NCI-H1105 treated with DMSO at 0.1 percent for 48 hours (cell line): Measurements from ENCODE around the gene MTF1.

Experiments
- DNase-seq: peaks from one replicate; lab custom pipeline; 2025; lab: John Stamatoyannopoulos, UW

The MTF1 gene

DNA sequence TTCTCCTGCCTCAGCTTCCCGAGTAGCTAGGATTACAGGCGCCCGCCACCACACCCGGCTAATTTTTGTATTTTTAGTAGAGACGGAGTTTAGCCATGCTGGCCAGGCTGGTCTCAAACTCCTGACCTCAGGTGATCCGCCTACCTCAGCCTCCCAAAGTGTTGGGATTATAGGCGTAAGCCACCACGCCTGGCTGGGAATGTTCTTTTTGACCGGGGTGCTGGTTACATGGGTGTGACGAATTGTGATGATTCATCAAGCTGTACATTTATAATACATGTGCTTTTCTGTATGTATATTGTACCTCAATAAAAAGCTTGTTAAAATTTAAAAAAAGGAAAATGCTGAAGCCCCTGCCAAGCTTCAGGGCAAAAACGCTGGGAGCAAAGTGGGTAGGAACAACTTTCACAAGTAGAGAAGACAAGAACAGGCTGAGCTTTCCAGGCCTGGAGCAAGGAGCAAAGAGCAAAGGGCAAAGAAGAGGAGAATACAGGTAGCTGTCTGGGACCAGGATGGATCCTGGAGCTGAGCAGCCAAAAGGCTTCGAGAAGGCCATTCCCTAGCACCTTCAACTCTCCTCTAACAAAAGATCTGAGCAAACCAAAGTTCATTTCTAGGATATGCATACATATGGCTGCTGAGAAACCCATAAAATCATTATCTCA is 30.9 kb downstream of the MTF1 start:
- no peak for DNase-seq

DNA sequence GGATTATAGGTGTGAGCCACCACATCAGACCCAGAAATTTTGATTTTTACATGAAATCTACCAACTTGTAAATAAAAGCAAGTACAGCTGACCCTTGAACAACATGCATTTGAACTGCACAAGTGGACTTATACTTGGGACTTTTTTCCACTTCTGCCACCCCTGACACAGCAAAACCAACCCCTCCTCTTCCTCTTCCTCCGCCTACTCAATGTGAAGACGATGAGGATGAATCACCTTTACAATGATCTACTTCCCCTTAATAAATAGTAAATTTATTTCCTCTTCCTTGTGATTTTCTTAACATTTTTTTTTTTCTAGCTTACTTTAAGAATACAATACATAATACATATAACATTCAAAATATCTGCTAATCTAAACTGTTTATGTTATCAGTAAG is 33.9 kb downstream of the MTF1 start:
- no peak for DNase-seq

DNA sequence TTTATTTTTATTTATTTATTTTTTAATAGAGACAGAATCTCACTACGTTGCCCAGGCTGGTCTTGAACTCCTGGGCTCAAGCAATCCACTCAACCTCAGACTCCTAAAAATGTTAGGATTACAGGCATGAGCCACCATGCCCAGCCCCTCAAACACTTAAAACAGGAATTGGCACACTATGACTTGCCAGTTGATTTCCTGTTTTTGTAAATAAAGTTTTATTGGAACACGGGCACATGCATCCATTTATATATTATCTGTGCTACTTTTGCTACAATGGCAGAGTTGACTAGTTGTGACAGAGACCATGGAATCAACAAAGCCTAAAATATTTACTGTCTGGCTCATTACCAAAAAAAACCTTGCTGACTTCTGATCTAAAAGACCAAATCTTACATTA is 35.4 kb downstream of the MTF1 start:
- DNase-seq, result no peak

DNA sequence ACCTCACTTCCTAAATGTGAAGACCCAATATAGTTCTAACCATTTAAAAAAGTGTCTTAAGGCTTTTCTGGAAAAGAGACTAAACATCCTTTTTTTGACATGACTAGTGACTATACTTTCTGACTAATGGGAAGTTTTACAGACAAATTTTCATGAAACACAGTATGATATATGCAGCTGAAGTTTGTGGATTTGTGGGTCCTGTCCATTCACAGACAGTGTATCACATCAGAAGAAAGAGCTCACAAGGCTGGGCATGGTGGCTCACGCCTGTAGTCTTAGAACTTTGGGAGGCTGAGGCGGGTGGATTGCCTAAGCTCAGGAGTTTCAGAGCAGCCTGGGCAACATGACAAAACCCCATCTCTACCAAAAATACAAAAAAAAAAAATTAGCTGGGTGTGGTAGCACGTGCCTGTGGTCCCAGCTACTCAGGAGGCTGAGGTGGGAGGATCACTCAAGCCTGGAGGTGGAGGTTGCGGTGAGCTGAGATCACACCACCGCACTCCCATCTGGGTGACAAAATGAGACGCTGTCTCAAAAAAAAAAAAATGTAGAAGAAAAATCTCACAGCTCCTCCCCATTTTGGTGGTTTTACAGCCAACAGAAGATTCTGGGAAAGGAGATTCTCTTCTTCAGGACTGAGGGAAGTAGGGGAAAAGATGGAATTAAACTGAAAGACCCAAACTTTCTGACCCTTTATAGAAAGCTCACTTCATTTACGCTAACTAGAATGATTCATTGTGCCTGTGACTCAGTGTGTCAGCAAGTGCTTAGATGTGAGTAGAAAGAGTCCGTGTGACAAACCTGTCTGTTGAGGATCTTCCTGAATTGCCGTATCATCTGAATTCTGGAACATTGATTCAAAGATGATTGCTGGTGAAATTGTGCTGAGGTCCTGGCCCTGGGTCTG is 36.2 kb downstream of the MTF1 start:
- no peak for DNase-seq

DNA sequence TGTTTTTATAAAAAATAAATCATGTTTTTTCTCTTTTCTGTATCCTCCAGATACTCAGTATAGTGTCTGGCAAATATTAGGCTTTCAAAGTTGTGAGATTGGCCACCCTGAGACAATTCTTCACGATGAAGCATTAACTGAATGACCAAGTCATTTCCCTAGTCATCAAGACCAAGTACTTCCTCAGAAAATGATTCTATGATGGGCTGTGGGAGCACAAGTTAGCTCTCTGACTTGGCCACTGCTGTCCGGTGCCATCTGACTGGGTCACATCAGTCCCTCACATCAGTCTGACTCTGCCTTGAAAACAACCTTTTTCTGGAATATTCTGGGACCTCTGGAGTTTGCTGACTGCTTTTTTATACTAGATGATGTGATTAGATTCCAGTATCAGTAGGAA is 37.9 kb downstream of the MTF1 start:
- DNase-seq, result no peak

DNA sequence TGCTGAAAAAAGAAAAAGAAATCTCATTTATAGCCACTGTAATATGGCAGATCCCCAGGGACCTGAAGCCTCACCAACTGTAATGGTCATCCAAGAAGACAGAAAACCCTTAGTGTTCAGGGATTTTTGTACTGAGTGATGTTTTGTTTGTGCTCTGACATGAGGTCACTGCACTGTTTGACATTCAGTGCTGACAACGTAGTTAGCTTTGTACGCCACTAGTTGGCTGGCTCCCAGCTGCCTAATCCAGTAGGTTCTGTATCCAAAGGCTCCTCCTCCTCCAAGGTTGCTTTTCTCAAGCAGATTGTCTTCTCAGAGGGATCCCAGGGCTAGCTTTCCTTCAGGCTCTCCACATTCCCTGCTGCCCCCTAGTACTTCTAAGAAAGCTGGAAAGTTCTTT is 41.9 kb downstream of the MTF1 start:
- no peak for DNase-seq

DNA sequence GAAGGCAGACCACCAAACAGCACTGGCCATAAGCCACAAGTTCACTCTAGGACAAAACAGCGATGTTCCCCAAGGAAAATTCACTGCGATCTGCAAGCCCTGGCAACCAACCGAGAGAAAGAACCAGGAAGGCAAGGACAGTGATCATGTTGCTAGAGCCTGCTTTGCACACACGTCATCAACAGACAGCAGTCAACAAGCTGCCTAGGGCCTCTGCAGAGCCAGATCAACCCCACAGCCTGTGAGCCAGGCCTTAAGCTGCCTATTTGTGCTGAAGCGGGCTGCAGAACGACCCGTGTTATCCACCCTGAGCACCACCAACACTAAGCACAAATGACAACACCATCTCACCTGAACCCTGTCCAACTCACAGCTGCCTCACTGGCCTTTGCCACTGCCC is 45.1 kb downstream of the MTF1 start:
- DNase-seq, result no peak

DNA sequence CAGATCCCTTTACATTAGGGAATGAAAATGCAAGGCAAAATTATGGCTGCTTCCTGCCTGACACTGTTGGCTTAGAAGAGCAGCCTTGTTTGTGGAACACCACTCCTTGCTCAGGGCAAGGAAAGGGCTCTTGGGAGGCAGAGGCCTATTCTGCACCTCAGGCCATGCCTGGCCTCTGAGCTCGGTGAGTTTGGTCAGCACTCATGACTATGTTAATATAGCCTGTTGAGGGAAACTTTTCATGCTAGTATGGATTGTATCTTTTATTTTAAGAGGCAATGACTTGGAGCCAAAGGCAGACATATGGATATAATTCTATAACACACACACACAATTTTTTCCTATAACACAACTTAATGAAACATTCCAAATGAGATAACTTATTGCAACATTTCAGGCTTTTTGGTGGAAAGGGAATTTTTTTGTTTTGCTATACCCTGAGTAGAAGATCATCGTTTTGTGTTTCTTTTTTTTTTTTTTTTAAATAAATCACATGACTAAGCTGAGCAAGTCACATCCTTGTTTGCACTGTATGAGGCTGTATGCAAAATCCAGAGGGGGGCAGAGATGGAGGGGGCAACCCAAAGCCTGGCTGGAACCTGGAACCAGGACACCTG is 45.8 kb downstream of the MTF1 start:
- no peak for DNase-seq

DNA sequence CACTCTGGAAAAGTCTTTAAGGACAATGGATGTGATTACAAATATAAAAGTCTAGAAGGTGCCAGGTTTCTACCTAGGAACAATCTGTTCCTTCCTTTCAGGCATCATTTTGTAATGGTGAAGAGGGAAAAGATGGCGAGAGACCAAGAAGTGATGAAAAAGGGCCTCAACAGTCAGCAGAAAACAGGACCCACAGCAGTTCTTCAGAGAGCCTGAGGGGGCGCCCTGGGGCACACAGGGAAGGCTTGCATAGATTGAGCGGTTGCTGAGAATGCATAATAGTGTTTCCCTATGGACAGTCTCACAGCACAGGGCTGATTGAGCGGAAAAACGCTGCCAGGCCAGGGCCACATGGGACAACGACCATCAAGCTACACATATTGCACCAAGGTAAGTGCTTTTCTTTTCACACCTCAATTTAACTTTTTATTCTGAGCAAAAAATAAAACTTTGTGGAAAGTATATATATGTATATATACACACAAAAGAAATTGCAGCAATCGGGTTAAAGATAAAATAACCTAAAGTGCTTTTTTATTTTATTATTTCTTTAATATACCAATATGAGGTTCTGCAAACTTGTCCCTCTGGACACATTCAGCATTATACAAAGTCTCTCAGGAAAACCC is 48.3 kb downstream of the MTF1 start:
- peak; percentile 85 for DNase-seq

DNA sequence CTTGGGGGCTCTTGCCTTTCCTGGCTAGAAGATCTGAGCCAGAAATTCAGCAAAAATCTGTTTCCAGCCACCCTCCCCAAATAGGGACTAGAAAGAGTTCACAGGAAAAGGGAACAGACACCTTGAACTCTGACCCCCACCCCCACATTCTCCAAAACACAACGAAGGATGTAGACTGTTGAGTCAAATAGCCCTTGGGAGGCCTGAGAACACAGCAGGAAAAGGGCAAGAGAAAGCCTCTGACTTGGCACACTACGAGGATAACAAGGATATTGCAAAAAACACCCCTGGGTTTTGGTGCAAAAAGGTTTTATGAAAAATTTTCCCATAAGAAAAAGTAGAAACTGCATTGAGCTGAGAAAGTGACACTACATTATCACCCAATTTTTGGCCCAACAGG is 49.5 kb downstream of the MTF1 start:
- no peak for DNase-seq

DNA sequence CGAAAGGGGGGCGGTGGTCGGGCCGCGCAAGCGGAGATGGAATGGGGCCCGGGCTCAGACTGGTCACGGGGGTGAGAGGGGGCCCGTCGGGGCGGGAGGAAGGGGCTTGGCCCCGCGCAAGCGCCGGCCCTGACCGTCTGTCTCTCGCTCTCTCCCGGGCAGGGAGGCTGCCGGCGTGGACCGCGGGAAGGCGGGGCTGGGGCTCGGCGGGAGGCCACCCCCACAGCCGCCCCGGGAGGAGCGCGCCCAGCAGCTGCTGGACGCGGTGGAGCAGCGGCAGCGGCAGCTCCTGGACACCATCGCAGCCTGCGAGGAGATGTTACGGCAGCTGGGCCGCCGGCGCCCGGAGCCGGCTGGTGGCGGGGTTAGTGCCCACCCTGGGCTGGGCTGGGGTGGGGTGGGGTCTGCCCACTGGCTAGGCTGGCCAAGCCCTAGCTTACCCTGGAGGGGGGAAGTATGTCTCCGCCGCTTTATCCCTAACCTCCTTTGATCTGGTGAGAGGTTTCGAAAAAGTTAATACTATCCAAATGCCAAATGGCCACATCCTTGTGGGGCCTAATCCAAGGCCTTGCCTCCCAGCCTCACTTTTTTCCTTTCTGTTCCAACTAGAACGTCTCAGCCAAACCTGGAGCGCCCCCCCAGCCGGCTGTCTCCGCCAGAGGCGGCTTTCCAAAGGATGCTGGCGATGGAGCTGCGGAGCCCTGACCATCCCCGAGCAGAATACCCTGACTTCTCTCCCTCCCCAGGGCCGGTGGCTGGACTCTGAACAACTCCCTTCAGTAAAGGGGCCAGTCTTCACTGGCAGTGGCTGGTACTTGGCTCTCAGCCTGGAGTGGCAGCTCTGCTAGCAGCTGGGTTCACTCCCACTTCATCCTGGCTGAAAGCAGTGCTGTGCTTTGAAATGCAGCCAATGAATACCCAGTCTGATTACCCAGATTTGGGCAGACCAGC is 50.7 kb downstream of the MTF1 start:
- peak; percentile 78 for DNase-seq

DNA sequence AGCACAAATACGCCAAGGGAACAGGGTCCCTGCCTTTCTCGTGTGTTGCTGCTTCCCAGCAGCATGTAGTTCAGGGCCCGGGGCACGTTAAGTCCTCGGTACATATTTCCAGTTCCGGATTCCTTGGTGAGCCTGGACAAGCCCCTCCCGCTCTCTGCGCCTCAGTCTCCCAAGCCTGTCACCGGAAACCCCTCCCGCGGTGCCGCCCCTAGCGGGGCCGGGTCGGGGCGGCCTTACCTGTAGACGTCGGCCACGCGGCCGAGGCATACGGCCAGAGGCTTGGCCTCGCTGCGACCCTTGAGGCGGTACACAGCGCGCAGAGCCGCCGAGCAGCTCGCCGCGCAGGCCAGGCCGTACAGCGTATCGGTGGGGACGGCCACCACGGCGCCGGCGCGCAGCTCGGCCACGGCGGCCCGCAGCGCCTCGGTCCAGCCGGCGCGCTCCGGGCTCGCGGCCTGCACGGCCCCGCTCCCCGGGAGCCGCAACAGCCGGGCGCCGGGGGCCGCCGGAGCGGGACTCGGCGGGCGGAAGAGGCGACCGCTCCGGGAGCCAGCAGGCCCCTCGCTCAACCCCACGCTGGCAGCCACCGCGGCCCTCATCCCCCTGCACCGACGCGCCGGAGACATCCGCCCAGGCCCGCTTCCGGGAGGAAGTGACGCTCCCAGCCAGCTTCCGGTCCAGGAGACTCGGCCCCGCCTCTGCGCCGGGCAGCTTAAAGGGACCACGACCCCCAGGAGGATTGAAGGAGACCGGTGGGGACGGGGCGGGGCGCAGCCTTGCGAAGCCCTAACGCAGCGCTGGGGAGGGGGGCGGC is 51.6 kb downstream of the MTF1 start, which contains the start of the genes C1orf122 and YRDC:
Gene C1orf122 (plus strand): TSS at position 236 of the 814 bp plus-strand sequence. CDS start 615 bp downstream, outside the sequence.
Gene YRDC (minus strand): TSS at position 654 of the 814 bp plus-strand sequence. CDS start 28 bp downstream, at position 626.
- DNase-seq, result peak; percentile 92

DNA sequence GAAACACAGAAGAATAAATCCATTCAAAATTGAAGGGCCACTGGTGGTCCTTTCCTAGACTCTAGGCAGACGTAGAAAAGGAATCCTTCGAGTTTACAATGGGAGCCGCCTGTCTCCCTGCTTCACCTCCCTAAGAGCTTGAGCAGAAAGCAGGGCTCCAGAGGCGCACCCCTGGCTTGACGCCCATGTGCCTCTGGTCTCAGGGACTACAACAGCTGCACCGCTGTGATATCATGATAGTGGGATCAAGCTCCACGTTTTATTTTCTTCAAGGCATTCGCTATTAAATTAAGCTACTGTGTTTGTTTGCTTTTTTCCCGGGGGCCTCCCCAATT is 52.2 kb downstream of the MTF1 start:
- no peak for DNase-seq

DNA sequence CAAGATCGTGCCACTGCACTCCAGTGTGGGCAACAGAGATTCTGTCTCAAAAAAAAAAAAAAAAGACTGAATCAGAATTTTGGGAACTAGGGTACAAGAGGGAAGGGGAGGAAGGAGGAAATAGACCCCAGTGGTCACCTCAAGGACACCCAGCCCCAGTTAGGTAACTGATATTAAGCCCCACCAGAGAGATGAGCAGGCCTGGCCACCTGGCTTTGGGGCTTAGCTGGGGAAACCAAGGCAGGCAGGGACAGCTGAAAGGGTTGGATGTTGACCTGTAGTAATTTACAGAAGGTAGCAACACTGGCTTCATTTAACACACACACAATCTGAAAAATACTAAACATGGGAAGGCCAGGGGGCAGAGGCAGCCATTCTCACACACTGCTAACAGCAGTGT is 57.0 kb downstream of the MTF1 start:
- no peak for DNase-seq

DNA sequence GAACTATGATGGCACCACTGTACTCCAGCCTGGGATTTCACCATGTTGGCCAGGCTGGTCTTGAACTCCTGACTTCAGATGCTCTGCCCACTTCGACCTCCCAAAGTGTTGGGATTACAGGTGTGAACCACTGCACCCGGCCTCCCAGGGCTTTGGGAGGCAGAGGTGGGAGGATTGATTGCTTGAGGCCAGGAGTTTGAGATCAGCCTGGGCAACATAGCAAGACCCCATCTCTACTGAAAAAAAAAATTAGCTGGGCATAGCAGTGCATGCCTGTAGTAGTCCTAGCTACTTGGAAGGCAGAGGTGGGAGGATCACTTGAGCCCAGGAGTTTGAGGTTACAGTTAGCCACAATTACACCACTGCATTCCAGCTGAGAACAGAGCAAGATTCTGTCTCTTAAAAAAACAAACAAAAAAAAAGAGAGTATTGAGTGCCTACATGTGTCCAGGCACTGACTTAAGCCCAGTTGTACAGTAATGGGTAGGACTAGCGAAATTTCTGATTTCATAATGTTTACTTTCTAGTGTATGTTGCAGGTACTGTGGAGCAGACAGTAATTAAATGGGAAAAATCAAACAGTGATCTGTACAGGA is 61.5 kb downstream of the MTF1 start:
- DNase-seq, result no peak

DNA sequence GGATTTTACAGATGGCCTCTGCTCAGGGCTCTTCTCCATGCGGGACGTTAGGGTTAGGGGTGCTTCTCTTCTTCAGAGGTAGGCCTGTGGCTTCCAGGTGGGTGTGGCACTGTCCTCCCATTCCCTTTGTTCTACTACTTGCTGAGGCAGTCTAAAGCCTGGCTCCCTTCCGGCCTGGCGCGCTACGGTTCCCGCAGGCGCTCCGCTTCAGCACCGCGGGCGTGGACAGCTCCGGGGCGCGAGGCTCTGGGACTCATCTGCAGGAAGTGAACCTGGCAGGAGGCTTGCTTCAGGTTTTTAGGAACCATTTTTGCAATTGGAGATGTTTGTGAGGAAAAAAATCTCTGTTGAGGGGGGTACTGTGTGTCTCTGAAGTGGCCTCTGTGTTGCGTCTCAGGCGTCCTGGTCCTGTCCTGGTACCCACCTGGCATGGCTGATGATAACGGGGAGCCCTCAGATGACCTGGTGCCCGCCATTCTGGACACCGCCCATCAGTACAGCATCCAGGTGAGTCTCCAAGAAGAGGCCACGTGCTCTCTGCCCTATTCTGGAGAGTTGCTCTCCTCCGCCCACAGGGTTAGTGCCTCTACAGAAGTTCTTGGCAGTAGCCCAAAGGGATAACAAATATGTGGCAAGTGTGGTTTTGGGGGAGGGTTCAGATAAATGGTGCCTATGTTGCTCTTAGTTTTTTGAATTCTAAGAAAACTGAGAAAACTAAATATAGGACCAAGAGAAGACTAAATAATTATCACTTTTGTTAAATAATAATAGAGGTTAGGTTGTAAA is 63.9 kb downstream of the MTF1 start:
- peak; percentile 35 for DNase-seq

DNA sequence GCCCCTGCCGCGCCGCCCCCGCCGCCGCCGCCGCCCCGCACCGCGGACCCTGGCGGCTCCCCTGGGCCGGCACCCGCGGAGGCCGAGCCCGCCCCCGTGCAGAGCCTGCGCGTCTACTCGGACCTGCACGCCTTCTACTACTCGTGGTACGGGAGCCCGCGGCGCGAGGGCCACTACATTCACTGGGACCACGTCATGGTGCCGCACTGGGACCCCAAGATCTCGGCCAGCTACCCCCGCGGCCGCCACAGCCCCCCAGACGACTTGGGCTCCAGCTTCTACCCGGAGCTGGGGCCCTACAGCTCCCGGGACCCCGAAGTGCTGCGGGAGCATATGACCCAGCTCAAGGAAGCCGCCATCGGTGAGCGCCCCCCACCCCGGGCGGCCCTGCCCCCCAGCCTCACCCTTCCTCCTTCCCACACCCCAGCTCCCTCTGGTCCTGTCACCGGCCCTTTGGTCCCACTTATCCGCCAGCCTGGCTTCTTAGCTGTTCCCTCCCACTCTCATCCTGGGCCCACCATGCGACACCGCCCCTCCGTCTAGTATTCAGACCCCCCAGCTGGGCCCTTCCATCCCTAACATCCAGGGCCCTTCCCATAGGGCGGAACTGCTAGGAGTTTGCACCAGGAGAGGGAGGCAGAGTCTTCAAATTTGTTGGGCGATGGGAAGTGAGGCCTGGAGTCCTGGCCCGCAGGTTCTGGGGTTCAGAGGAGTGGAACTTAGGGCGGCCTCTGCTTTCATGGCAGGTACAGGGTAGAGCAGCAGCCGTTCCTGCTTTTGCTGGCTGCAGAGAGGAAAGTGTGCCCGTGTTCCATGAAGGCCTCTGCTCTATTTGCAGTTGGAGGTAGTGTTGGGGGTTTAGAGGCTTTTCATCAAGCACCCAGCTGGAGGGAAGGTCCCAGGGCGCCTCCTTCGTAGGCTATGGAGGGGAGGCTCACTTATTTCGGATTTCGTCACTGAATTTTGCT is 64.7 kb downstream of the MTF1 start:
- DNase-seq, result peak; percentile 6

DNA sequence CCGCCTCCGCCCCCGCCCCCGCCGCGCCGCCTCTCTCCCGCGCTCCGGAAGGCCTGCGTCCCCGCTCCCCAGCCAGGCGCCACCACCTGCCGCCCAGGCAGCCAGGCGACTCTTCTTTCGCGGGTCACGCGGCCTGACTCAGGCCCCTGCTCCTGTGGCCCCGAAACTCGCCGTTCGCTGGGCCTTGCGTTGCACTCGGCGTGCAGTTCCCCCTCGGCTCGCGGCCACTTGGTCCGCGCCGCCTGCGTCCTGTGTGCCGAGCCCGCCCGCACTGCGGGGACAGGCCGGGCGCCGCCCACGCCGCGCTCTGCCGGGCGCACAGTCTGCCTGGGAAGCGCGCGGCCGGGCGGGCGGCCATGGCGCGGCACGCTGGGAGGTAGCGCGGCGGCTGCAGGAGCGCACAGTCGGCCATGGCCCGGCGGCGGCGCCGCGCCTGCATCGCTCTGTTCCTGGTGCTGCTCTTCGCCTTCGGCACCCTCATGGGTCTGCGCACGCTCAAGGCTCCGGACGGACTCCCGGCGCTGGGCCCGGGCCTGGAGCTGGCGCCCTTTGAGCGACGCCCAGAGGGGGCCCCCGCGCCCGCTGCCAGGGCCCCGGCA is 65.5 kb downstream of the MTF1 start, which contains the start of gene MANEAL:
Gene MANEAL (plus strand): TSS at position 75 of the 599 bp plus-strand sequence. CDS start 336 bp downstream, at position 411.
- DNase-seq, result peak; percentile 60
